Peyer's patch (tissue), 4 donors: Measurements from ENCODE around the gene SUGP1. TPM values are rescaled to one million over a fixed set of nuclear protein-coding genes. Genes with fewer than 3 reads are reported as not detected.

ENCODE experiments used
- DNase-seq, 3 donors: peaks; one replicate each; pipeline ENCODE4 v3.0.0-alpha.2; 2017 to 2019
- H3K27ac ChIP-seq, 4 donors: fragments of 200-600 bp; sonication (generic); one replicate each; pipeline ENCODE4 v1.5.1; 2016 to 2019
- H3K27me3 ChIP-seq, 2 donors: fragments of 200-600 bp; sonication (generic); one replicate each; pipeline ENCODE4 v1.5.1; 2019
- H3K36me3 ChIP-seq, 3 donors: fragments of 200-600 bp; sonication (generic); one replicate each; pipeline ENCODE4 v1.5.1; 2016 to 2019
- H3K4me1 ChIP-seq, 4 donors: fragments of 200-600 bp; sonication (generic); one replicate each; pipeline ENCODE4 v1.5.1; 2016 to 2019
- H3K4me3 ChIP-seq, 4 donors: fragments of 200-600 bp; sonication (generic); 1 replicate in 3 of 4; 2 replicates in 1 of 4; pipeline ENCODE4 v1.5.1; 2016 to 2019; ENCODE audit warnings: mild to moderate bottlenecking in 1 of 4
- H3K9me3 ChIP-seq, 4 donors: fragments of 200-600 bp; sonication (generic); one replicate each; pipeline ENCODE4 v1.5.1; 2016 to 2019; ENCODE audit warnings: mild to moderate bottlenecking in 1 of 4
- POLR2A ChIP-seq, 2 donors: fragments of 450-650 bp; IDR thresholded peaks; one replicate each; pipeline ENCODE4 v1.5.1; 2017; ENCODE audit warnings: antibody characterized with exemption in 2 of 2, mild to moderate bottlenecking in 2 of 2, moderate library complexity in 2 of 2
- total RNA-seq, 4 donors: library from RNA; depleted of rRNA; stranded (reverse); fragments of >200 nt; gene quantifications; one replicate each; pipeline ENCODE4 v1.1.0, GENCODE V29; 2016
- TF ChIP-seq, protein P1 (sequence below), 6 experiments: fragments of 450-650 bp in 4 of 6; fragments of 200-600 bp in 2 of 6; sonication (generic) in 1 of 6; IDR thresholded peaks; one replicate each; pipeline ENCODE4 v1.5.1; 2017 to 2019; ENCODE audit warnings: antibody characterized with exemption in 6 of 6, mild to moderate bottlenecking in 3 of 6, moderate library complexity in 1 of 6

The SUGP1 gene
- total RNA-seq, 4 donors from 2014 or later = 49.5 to 58.6 (median 55.2) TPM

DNA sequence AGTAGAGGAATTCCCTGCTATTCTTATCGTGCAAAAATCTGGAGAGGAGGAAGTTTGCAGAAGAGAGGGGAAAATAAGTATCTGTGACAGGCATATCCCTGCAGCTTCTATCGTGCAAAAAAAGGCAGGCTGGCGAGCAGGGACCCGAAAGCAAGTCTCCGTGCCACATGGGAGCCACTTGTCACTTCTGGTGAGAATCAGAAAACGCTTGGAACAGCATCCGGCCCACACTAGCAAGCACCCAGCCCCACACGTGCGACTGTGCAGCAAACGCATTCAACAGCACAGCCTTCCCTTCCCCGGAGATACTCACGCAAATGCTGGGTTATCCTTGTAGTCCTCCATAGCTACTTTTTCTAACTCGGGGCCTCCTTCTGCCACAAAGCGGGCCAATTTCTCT is 16.9 kb downstream of the SUGP1 start:
- no peak overlapping the region for H3K4me3 ChIP-seq
- TF ChIP-seq, protein P1, sequence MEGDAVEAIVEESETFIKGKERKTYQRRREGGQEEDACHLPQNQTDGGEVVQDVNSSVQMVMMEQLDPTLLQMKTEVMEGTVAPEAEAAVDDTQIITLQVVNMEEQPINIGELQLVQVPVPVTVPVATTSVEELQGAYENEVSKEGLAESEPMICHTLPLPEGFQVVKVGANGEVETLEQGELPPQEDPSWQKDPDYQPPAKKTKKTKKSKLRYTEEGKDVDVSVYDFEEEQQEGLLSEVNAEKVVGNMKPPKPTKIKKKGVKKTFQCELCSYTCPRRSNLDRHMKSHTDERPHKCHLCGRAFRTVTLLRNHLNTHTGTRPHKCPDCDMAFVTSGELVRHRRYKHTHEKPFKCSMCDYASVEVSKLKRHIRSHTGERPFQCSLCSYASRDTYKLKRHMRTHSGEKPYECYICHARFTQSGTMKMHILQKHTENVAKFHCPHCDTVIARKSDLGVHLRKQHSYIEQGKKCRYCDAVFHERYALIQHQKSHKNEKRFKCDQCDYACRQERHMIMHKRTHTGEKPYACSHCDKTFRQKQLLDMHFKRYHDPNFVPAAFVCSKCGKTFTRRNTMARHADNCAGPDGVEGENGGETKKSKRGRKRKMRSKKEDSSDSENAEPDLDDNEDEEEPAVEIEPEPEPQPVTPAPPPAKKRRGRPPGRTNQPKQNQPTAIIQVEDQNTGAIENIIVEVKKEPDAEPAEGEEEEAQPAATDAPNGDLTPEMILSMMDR (IDR thresholded peaks at IDR 0.05) = no peak
- no peak for TF ChIP-seq POLR2A (IDR thresholded peaks at IDR 0.05)
- no peaks in the 10 kb centered on the region for H3K4me1 ChIP-seq
- H3K36me3 ChIP-seq = peaks cover 0 to 81% (median 0%) of the 10 kb centered on the region in 3 donors
- H3K9me3 ChIP-seq = no peaks in the 10 kb centered on the region
- H3K27me3 ChIP-seq = no peaks in the 10 kb centered on the region
- no peak overlapping the region for H3K27ac ChIP-seq
- no peak for DNase-seq

DNA sequence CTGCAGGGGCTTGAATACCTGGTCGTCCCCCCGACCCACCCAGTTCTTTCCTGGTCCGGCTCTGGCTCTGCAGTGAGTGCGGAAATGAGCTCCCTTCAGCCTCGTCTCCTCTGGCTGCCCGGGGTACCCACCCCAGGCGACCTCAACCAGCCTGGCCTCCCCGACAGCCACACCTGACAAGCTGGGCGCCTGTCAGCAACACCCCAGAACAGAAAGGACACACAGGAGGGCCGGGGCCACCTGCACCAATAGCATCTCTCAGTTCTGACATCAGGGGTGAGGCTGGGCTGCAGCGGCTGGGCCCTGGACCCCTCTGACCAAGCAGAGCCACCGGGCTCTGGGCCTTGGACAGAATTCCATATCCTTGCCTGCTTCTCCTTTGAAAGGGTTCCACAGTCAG is 19.7 kb downstream of the SUGP1 start:
- no peak for DNase-seq
- H3K9me3 ChIP-seq = no peaks in the 10 kb centered on the region
- H3K27ac ChIP-seq = no peak overlapping the region
- no peak overlapping the region for H3K4me3 ChIP-seq
- TF ChIP-seq, protein P1 (IDR thresholded peaks at IDR 0.05) = no peak
- no peaks in the 10 kb centered on the region for H3K4me1 ChIP-seq
- no peaks in the 10 kb centered on the region for H3K27me3 ChIP-seq
- H3K36me3 ChIP-seq = peaks cover 0 to 63% (median 0%) of the 10 kb centered on the region in 3 donors

DNA sequence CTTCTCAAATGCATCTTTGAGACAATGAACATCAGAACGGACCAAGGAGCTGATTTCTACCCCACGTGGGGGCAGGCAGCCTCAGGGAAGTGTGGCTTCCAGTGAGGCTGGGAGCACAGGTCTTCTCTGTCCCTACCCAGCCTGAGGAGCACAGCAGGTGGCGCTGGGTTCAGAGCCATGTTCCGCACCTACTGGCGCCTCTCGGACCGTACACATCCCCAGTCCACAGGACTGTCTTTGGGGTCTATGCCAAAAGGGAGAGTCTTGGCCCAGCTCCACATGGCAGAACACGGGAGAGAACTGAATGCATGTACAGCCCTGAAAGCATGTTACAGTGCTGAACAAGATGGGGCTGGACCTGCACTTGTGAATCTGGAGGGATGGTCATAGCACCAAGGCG is 22.6 kb downstream of the SUGP1 start:
- peaks cover 0 to 3% (median 0%) of the 10 kb centered on the region in 4 donors for H3K9me3 ChIP-seq
- peaks cover 0 to 47% (median 0%) of the 10 kb centered on the region in 3 donors for H3K36me3 ChIP-seq
- DNase-seq = no peak
- no peak overlapping the region for H3K27ac ChIP-seq
- TF ChIP-seq, protein P1 (IDR thresholded peaks at IDR 0.05) = no peak
- no peak for TF ChIP-seq POLR2A (IDR thresholded peaks at IDR 0.05)
- no peaks in the 10 kb centered on the region for H3K27me3 ChIP-seq
- no peak overlapping the region for H3K4me3 ChIP-seq
- H3K4me1 ChIP-seq = no peaks in the 10 kb centered on the region

DNA sequence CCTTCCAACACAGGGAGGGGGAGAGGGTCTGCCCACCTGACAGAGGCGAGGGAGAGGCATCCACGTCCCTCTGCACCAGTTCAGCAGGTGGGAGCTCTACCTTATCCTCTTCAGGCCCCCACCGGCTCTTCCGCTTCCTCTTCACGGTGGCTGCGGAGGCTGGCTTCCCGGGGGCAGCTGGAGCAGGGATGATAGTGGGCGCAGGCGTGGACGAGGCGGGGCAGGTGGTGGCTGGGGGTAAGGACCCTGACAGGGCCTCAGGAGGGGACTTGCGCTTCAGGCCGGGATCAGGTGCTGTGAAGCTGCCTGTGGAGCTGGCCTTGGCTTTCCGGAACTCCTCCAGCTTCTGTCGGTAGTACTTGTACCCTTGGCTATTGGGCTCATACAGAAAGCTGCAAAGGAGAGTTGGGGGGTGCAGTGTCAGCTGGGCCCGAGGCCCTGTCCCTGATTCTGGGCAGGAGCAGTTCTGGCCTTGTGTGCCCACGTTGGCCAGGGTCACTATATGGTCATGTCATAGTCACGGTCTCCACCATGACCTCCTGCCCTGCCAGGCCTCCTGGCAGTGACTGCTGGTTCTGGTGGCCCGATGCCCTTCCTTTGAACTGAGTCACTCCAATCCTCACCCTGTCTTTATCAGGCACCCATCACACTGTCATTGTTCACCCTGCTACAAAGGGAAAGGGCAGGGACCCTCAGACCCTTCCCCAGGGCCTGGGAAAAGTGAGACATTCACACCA is 23.2 kb downstream of the SUGP1 start:
- Histone ChIP-seq H3K4me1 (no peaks in the 10 kb centered on the region), H3K27ac (no peak overlapping the region), H3K27me3 (no peaks in the 10 kb centered on the region), H3K9me3 (peaks cover 0 to 4% (median 0%) of the 10 kb centered on the region in 4 donors), H3K4me3 (no peak overlapping the region), H3K36me3 (peaks cover 0 to 47% (median 0%) of the 10 kb centered on the region in 3 donors)
- DNase-seq = no peak
- TF ChIP-seq, protein P1 (IDR thresholded peaks at IDR 0.05) = no peak
- TF ChIP-seq POLR2A (IDR thresholded peaks at IDR 0.05) = no peak

DNA sequence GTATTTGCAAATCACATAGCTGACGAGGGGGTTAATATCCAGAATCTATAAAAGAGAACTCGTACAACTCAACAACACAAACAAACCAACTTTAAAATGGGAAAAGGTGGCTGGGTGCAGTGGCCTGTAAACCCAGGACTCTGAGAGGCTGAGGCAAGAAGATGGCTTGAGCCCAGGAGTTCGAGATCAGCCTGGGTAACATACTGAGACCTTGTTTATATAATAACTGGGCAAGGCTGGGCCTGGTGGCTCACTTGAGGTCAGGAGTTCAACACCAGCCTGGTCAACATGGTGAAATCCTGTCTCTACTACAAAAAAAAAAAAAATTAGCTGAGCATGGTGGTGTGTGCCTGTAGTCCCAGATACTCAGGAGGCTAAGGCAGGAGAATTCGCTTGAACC is 25.4 kb downstream of the SUGP1 start:
- no peak overlapping the region for H3K4me3 ChIP-seq

More for the DNA sequence above, 25.4 kb downstream of the SUGP1 start:
- peaks cover 0 to 40% (median 0%) of the 10 kb centered on the region in 3 donors for H3K36me3 ChIP-seq
- no peak overlapping the region for H3K27ac ChIP-seq
- H3K27me3 ChIP-seq = no peaks in the 10 kb centered on the region
- H3K4me1 ChIP-seq = no peaks in the 10 kb centered on the region
- no peak for DNase-seq
- peaks cover 0 to 4% (median 0%) of the 10 kb centered on the region in 4 donors for H3K9me3 ChIP-seq
- TF ChIP-seq POLR2A (IDR thresholded peaks at IDR 0.05) = no peak
- TF ChIP-seq, protein P1 (IDR thresholded peaks at IDR 0.05) = no peak
